ENCODE data around the gene PAWR.

DNA sequence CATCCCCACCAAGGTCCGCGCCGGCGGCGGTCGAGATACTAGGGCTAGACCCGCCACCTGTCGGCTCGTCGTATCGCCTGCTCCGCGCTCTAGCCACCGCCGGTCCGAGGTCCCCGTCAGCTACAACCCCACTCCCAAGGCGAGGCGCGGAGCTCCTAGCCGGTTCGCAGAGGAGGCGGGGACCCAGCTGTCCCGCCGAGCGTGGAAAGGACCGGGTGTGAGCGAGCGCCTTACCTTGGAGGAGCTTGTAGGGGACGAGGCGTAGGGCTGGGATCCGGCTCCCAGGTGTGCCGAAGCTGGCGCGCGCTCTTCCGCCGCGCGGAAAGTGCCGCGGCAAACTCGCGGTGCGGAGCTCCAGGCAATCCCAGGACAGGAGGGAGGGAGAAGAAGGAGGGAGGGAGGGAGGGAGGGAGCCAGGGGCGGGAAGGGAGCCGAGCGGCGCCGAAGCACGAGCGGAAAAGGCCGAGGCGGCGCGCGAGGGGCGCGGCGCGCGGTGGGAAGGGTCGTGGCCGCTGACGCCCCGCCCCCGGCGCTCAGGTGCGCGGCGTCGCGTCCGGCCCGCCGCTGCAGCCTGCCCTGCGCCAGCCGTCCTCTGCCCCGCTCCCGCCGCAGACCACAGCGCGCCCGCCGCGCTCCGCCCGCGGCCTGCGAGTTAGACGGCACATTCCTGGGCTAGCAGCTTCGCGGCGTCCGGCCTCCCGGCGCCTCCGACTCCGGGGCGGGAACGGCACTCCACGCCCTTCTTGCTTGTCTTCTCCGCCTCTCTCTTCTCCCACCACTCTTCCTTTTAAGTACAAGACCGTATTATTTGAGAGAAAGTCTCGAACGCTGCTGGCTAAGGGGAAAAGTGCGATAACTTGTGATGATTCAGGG lies at the start of gene PAWR:
- TF ChIP-seq, protein P1, sequence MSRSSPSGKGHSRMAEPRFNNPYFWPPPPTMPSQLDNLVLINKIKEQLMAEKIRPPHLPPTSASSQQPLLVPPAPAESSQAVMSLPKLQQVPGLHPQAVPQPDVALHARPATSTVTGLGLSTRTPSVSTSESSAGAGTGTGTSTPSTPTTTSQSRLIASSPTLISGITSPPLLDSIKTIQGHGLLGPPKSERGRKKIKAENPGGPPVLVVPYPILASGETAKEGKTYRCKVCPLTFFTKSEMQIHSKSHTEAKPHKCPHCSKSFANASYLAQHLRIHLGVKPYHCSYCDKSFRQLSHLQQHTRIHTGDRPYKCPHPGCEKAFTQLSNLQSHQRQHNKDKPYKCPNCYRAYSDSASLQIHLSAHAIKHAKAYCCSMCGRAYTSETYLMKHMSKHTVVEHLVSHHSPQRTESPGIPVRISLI (tag by site-specific recombination; IDR thresholded peaks at IDR 0.05), result no peak
- peak; percentile 97 for TF ChIP-seq PRDM1 (tag by site-specific recombination; IDR thresholded peaks at IDR 0.05)
